ENCODE results near the gene TADA3.

TADA3 gene

GRCh38 chr3:9797196-9797945, 5.1 kb upstream of the TADA3 start:
- H3K9me3 Mint-ChIP-seq: no peaks in the 10 kb centered on the region
- H3K27ac Mint-ChIP-seq: peak overlapping the region; percentile 29
- peaks cover 100% of the 10 kb centered on the region for H3K36me3 Mint-ChIP-seq
- DNase-seq (ENCODE audit: low spot score in 2 of 2) (no peak), ATAC-seq (no peak)
- no peak overlapping the region for H3K4me3 Mint-ChIP-seq
- H3K4me1 Mint-ChIP-seq: peaks cover 30% of the 10 kb centered on the region

- ATAC-seq: no peak
- Mint-ChIP-seq H3K9me3 (no peaks in the 10 kb centered on the region), H3K4me1 (peaks cover 50% of the 10 kb centered on the region), H3K27ac (peak overlapping the region; percentile 100), H3K36me3 (peaks cover 92% of the 10 kb centered on the region), H3K4me3 (peak overlapping the region; percentile 83)
- DNase-seq (ENCODE audit: low spot score in 2 of 2): no peak
Observed at GRCh38 chr3:9795207-9795606, 2.9 kb upstream of the TADA3 start.

GRCh38 chr3:9794400-9794799, 2.1 kb upstream of the TADA3 start:
- ATAC-seq (no peak), DNase-seq (ENCODE audit: low spot score in 2 of 2) (no peak)
- H3K9me3 Mint-ChIP-seq: no peaks in the 10 kb centered on the region
- H3K4me3 Mint-ChIP-seq: peak overlapping the region; percentile 83
- peaks cover 58% of the 10 kb centered on the region for H3K4me1 Mint-ChIP-seq
- peaks cover 92% of the 10 kb centered on the region for H3K36me3 Mint-ChIP-seq
- peak overlapping the region; percentile 100 for H3K27ac Mint-ChIP-seq

GRCh38 chr3:9793161-9793781, 998 bp upstream of the TADA3 start:
- H3K9me3 Mint-ChIP-seq: no peaks in the 10 kb centered on the region
- DNase-seq (ENCODE audit: low spot score in 2 of 2) (peak in 1 of 2 donors; percentile 71), ATAC-seq (peak; percentile 33)
- peak overlapping the region; percentile 83 for H3K4me3 Mint-ChIP-seq
- H3K4me1 Mint-ChIP-seq: peaks cover 63% of the 10 kb centered on the region
- H3K36me3 Mint-ChIP-seq: peaks cover 92% of the 10 kb centered on the region
- peak overlapping the region; percentile 100 for H3K27ac Mint-ChIP-seq

GRCh38 chr3:9791790-9792404, 376 bp downstream of the TADA3 start:
- ATAC-seq (no peak), DNase-seq (ENCODE audit: low spot score in 2 of 2) (no peak)
- Mint-ChIP-seq H3K4me1 (peaks cover 62% of the 10 kb centered on the region), H3K27ac (peak overlapping the region; percentile 100), H3K9me3 (no peaks in the 10 kb centered on the region), H3K4me3 (peak overlapping the region; percentile 83), H3K36me3 (peaks cover 92% of the 10 kb centered on the region)

GRCh38 chr3:9791127-9791526, 1.1 kb downstream of the TADA3 start:
- peak overlapping the region; percentile 100 for H3K27ac Mint-ChIP-seq
- ATAC-seq: no peak
- DNase-seq (ENCODE audit: low spot score in 2 of 2): no peak

GRCh38 chr3:9787714-9788113, 4.6 kb downstream of the TADA3 start:
- Mint-ChIP-seq H3K27ac (peak overlapping the region; percentile 51), H3K9me3 (no peaks in the 10 kb centered on the region), H3K36me3 (peaks cover 92% of the 10 kb centered on the region), H3K4me1 (peaks cover 48% of the 10 kb centered on the region), H3K4me3 (peak overlapping the region; percentile 8)
- no peak for DNase-seq (ENCODE audit: low spot score in 2 of 2)
- no peak for ATAC-seq

More at GRCh38 chr3:9791127-9791526, 1.1 kb downstream of the TADA3 start:
- no peaks in the 10 kb centered on the region for H3K9me3 Mint-ChIP-seq
- peaks cover 92% of the 10 kb centered on the region for H3K36me3 Mint-ChIP-seq
- peaks cover 61% of the 10 kb centered on the region for H3K4me1 Mint-ChIP-seq
- H3K4me3 Mint-ChIP-seq: peak overlapping the region; percentile 83

- H3K9me3 Mint-ChIP-seq: no peaks in the 10 kb centered on the region
Observed at GRCh38 chr3:9786825-9787669, 5.2 kb downstream of the TADA3 start.

GRCh38 chr3:9786209-9786739, 6.0 kb downstream of the TADA3 start:
- H3K4me1 Mint-ChIP-seq: peaks cover 52% of the 10 kb centered on the region

More at GRCh38 chr3:9786825-9787669, 5.2 kb downstream of the TADA3 start:
- peaks cover 54% of the 10 kb centered on the region for H3K4me1 Mint-ChIP-seq
- H3K36me3 Mint-ChIP-seq: peaks cover 93% of the 10 kb centered on the region
- H3K4me3 Mint-ChIP-seq: peak overlapping the region; percentile 8
- DNase-seq (ENCODE audit: low spot score in 2 of 2): no peak
- ATAC-seq: no peak
- H3K27ac Mint-ChIP-seq: peak overlapping the region; percentile 51

GRCh38 chr3:9785602-9786001, 6.7 kb downstream of the TADA3 start:
- H3K4me1 Mint-ChIP-seq: peaks cover 52% of the 10 kb centered on the region
- peaks cover 100% of the 10 kb centered on the region for H3K36me3 Mint-ChIP-seq
- peak overlapping the region; percentile 54 for H3K27ac Mint-ChIP-seq
- ATAC-seq (no peak), DNase-seq (ENCODE audit: low spot score in 2 of 2) (no peak)
- no peak overlapping the region for H3K4me3 Mint-ChIP-seq
- H3K9me3 Mint-ChIP-seq: no peaks in the 10 kb centered on the region

More at GRCh38 chr3:9786209-9786739, 6.0 kb downstream of the TADA3 start:
- no peaks in the 10 kb centered on the region for H3K9me3 Mint-ChIP-seq
- peak overlapping the region; percentile 54 for H3K27ac Mint-ChIP-seq
- ATAC-seq (no peak), DNase-seq (ENCODE audit: low spot score in 2 of 2) (no peak)
- H3K4me3 Mint-ChIP-seq: no peak overlapping the region
- H3K36me3 Mint-ChIP-seq: peaks cover 94% of the 10 kb centered on the region

GRCh38 chr3:9784965-9785364, 7.3 kb downstream of the TADA3 start:
- H3K4me1 Mint-ChIP-seq: peaks cover 52% of the 10 kb centered on the region
- no peak overlapping the region for H3K4me3 Mint-ChIP-seq
- peaks cover 100% of the 10 kb centered on the region for H3K36me3 Mint-ChIP-seq
- no peak for DNase-seq (ENCODE audit: low spot score in 2 of 2)
- ATAC-seq: no peak
- no peaks in the 10 kb centered on the region for H3K9me3 Mint-ChIP-seq
- peak overlapping the region; percentile 54 for H3K27ac Mint-ChIP-seq

- peaks cover 52% of the 10 kb centered on the region for H3K4me1 Mint-ChIP-seq
- H3K9me3 Mint-ChIP-seq: no peaks in the 10 kb centered on the region
- DNase-seq (ENCODE audit: low spot score in 2 of 2) (no peak), ATAC-seq (no peak)
- no peak overlapping the region for H3K27ac Mint-ChIP-seq
- no peak overlapping the region for H3K4me3 Mint-ChIP-seq
- peaks cover 100% of the 10 kb centered on the region for H3K36me3 Mint-ChIP-seq
Observed at GRCh38 chr3:9783954-9784353, 8.3 kb downstream of the TADA3 start.

GRCh38 chr3:9782770-9783169, 9.5 kb downstream of the TADA3 start:
- Mint-ChIP-seq H3K27ac (peak overlapping the region; percentile 99), H3K36me3 (peaks cover 97% of the 10 kb centered on the region), H3K4me1 (peaks cover 60% of the 10 kb centered on the region), H3K4me3 (no peak overlapping the region), H3K9me3 (no peaks in the 10 kb centered on the region)
- ATAC-seq (no peak), DNase-seq (ENCODE audit: low spot score in 2 of 2) (no peak)

GRCh38 chr3:9781978-9782603, 10.2 kb downstream of the TADA3 start:
- no peak for DNase-seq (ENCODE audit: low spot score in 2 of 2)
- no peak for ATAC-seq

More at GRCh38 chr3:9781978-9782603, 10.2 kb downstream of the TADA3 start:
- peaks cover 62% of the 10 kb centered on the region for H3K4me1 Mint-ChIP-seq
- H3K27ac Mint-ChIP-seq: peak overlapping the region; percentile 99
- H3K9me3 Mint-ChIP-seq: no peaks in the 10 kb centered on the region
- peaks cover 91% of the 10 kb centered on the region for H3K36me3 Mint-ChIP-seq
- H3K4me3 Mint-ChIP-seq: no peak overlapping the region
